Liver (tissue), 9 donors: Measurements from ENCODE around the gene CHRD. TPM values are rescaled to one million over a fixed set of nuclear protein-coding genes. Genes with fewer than 3 reads are reported as not detected.

Experiments
- DNase-seq: peaks from one replicate; pipeline ENCODE4 v3.0.0-alpha.2; 2017; ENCODE audit warnings: low spot score
- H3K27ac ChIP-seq, 2 donors: one replicate each; pipeline ENCODE4 v1.7.0; 2013; ENCODE audit warnings: inconsistent platforms in 2 of 2, low read length in 2 of 2, control low read depth in 1 of 2, low read depth in 1 of 2, mild to moderate bottlenecking in 1 of 2
- H3K27me3 ChIP-seq, 4 donors: one replicate each; pipeline versions ENCODE4 v1.6.1 to v1.7.0; 2013; ENCODE audit warnings: low read length in 3 of 4, inconsistent platforms in 1 of 4, mild to moderate bottlenecking in 1 of 4, moderate library complexity in 1 of 4; ENCODE audit not compliant: control insufficient read depth in 4 of 4, insufficient read depth in 4 of 4
- H3K36me3 ChIP-seq, 4 donors: one replicate each; pipeline versions ENCODE4 v1.6.1 to v1.7.0; 2013; ENCODE audit warnings: low read length in 3 of 4, mild to moderate bottlenecking in 3 of 4, low read depth in 1 of 4, moderate library complexity in 1 of 4; ENCODE audit not compliant: control insufficient read depth in 4 of 4, insufficient read depth in 3 of 4
- H3K4me1 ChIP-seq, 4 donors: one replicate each; pipeline versions ENCODE4 v1.6.1 to v1.7.0; 2013; ENCODE audit warnings: low read length in 3 of 4, mild to moderate bottlenecking in 3 of 4, moderate library complexity in 1 of 4; ENCODE audit not compliant: control insufficient read depth in 4 of 4, insufficient read depth in 4 of 4
- H3K4me3 ChIP-seq, 3 donors: one replicate each; pipeline versions ENCODE4 v1.6.1 to v1.7.0; 2013; ENCODE audit warnings: low read length in 3 of 3, control low read depth in 1 of 3, low read depth in 1 of 3, mild to moderate bottlenecking in 1 of 3
- H3K9ac ChIP-seq, 2 donors: one replicate each; pipeline ENCODE4 v1.7.0; 2013; ENCODE audit warnings: low read length in 2 of 2, mild to moderate bottlenecking in 2 of 2, moderate library complexity in 2 of 2, control low read depth in 1 of 2, low read depth in 1 of 2
- H3K9me3 ChIP-seq, 4 donors: one replicate each; pipeline versions ENCODE4 v1.6.1 to v1.7.0; 2013; ENCODE audit warnings: low read length in 3 of 4; ENCODE audit not compliant: control insufficient read depth in 4 of 4
- EGR1 ChIP-seq, 2 donors: IDR thresholded peaks; 2 replicates each; pipeline ENCODE4 v1.6.1; 2016 to 2018; ENCODE audit warnings: antibody characterized with exemption in 2 of 2, low read depth in 2 of 2
- FOXA1 ChIP-seq: IDR thresholded peaks from 2 replicates; pipeline ENCODE4 v1.6.1; 2016; ENCODE audit warnings: antibody characterized with exemption
- FOXA2 ChIP-seq: IDR thresholded peaks from 2 replicates; pipeline ENCODE4 v1.6.1; 2016; ENCODE audit warnings: antibody characterized with exemption
- GABPA ChIP-seq, 2 donors: IDR thresholded peaks in 1 of 2; conservative IDR thresholded peaks in 1 of 2; 2 replicates each; pipeline ENCODE4 v1.6.1; 2016; ENCODE audit warnings: antibody characterized with exemption in 2 of 2, mild to moderate bottlenecking in 1 of 2, moderate library complexity in 1 of 2
- HNF4A ChIP-seq, 2 donors: conservative IDR thresholded peaks; 2 replicates each; pipeline ENCODE4 v1.6.1; 2016; ENCODE audit warnings: antibody characterized with exemption in 2 of 2, mild to moderate bottlenecking in 2 of 2
- HNF4G ChIP-seq: IDR thresholded peaks from 2 replicates; pipeline ENCODE4 v1.6.1; 2016; ENCODE audit warnings: antibody characterized with exemption
- JUND ChIP-seq, 2 donors: IDR thresholded peaks; 2 replicates each; pipeline ENCODE4 v1.6.1; 2016; ENCODE audit warnings: antibody characterized with exemption in 2 of 2
- NR2F2 ChIP-seq: IDR thresholded peaks from 2 replicates; pipeline ENCODE4 v1.6.1; 2016; ENCODE audit warnings: antibody characterized with exemption
- RAD21 ChIP-seq, 2 donors: IDR thresholded peaks; 2 replicates each; pipeline ENCODE4 v1.6.1; 2016; ENCODE audit warnings: antibody characterized with exemption in 2 of 2, mild to moderate bottlenecking in 2 of 2
- RXRA ChIP-seq, 2 donors: IDR thresholded peaks; 2 replicates each; pipeline ENCODE4 v1.6.1; 2017 to 2018; ENCODE audit warnings: antibody characterized with exemption in 2 of 2, mild to moderate bottlenecking in 1 of 2
- SP1 ChIP-seq: IDR thresholded peaks from 2 replicates; pipeline ENCODE4 v1.6.1; 2018; ENCODE audit warnings: antibody characterized with exemption, mild to moderate bottlenecking
- TAF1 ChIP-seq: conservative IDR thresholded peaks from 2 replicates; pipeline ENCODE4 v1.6.1; 2016; ENCODE audit warnings: antibody characterized with exemption, mild to moderate bottlenecking
- YY1 ChIP-seq: IDR thresholded peaks from 2 replicates; pipeline ENCODE4 v1.6.1; 2016; ENCODE audit warnings: antibody characterized with exemption, mild to moderate bottlenecking
- WGBS: extraction: QIAGEN DNeasy Blood & Tissue Kit; methylation state at CpG from one replicate; pipeline ENCODE4 v1.1.7; 2013; 5-methylcytosine and 5-hydroxymethylcytosine counted together
- polyA plus RNA-seq, 2 donors: library from polyadenylated mRNA; stranded (reverse) in 1 of 2; unstranded in 1 of 2; fragments of 200-250 nt in 1 of 2; fragments of >200 nt in 1 of 2; fragmentation: Nextera tagmentation in 1 of 2; extraction: Ambion mirVana in 1 of 2; gene quantifications; one replicate each; pipeline versions ENCODE4 v1.2.1 to v1.2.3, GENCODE V29; 2013 to 2015
- total RNA-seq, 2 donors: library from RNA; depleted of rRNA; stranded (reverse); fragments of >200 nt; gene quantifications; one replicate each; pipeline ENCODE4 v1.2.3, GENCODE V29; 2014
- TF ChIP-seq, protein P1 (sequence below): fragments of 150-350 bp; IDR thresholded peaks from 2 replicates; pipeline ENCODE4 v1.5.1; 2017; ENCODE audit warnings: improper control_type of control experiment, low read depth, low read length; ENCODE audit not compliant: missing input control
- TF ChIP-seq, protein P2 (sequence below): IDR thresholded peaks from 2 replicates; pipeline ENCODE4 v1.6.1; 2016; ENCODE audit warnings: antibody characterized with exemption, mild to moderate bottlenecking
- TF ChIP-seq, protein P3 (sequence below): IDR thresholded peaks from 2 replicates; pipeline ENCODE4 v1.6.1; 2016; ENCODE audit warnings: antibody characterized with exemption
- TF ChIP-seq, protein P4 (sequence below): IDR thresholded peaks from 2 replicates; pipeline ENCODE4 v1.6.1; 2016; ENCODE audit warnings: antibody characterized with exemption
- donor health status: healthy.
- donor health status: healthy.
- donor health status: healthy.
- donor health status: healthy.
- donor health status: healthy.

CHRD gene
- total and polyA plus RNA-seq, 4 donors = 9.2 to 66.4 (median 34.9) TPM

DNA sequence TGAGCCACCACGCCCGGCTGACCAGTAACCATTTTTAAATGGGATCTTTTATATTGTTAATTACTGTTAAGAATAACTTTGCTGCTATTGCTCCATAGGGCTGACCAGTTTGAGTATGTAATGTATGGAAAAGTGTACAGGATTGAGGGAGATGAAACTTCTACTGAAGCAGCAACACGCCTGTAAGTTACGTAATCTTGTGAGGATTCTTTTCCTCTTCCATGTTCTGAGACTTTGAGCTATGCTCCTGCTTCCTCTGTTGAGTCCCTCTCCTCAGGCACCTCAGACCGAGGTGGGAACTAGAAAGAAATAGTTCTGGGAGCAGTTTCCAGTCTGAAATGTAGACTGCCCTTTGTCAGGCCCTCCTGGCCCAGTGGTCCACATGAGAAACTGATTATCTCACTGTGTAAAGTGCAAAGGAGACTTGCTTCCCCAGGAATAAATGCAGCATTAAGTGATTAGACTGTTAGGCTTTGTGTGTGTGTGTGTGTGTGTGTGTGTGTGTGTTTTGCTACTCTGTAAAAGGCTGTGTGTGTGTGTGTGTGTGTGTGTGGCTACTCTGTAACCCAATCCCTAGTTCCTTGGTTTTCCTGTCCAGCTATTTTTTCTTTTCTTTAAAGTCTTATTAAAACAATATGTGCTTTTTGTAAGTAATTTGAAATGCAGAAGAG, 13.1 kb upstream of the CHRD start:
- no peak for DNase-seq
- Histone ChIP-seq H3K36me3 (peaks cover 2 to 17% (median 4%) of the 10 kb centered on the region in 4 donors), H3K4me3 (no peak overlapping the region), H3K9me3 (no peaks in the 10 kb centered on the region), H3K27ac (no peak overlapping the region), H3K4me1 (peaks cover 2 to 36% (median 21%) of the 10 kb centered on the region in 4 donors), H3K9ac (no peak overlapping the region), H3K27me3 (no peaks in the 10 kb centered on the region)
- TF ChIP-seq NR2F2 (no peak), RAD21 (IDR thresholded peaks at IDR 0.05) (no peak), FOXA2 (peak; percentile 9), GABPA (IDR thresholded peaks at IDR 0.05 in 1 of 2, conservative IDR thresholded peaks at IDR 0.05 in 1 of 2) (peak in 1 of 2 donors; percentile 21)
- TF ChIP-seq, protein P1, sequence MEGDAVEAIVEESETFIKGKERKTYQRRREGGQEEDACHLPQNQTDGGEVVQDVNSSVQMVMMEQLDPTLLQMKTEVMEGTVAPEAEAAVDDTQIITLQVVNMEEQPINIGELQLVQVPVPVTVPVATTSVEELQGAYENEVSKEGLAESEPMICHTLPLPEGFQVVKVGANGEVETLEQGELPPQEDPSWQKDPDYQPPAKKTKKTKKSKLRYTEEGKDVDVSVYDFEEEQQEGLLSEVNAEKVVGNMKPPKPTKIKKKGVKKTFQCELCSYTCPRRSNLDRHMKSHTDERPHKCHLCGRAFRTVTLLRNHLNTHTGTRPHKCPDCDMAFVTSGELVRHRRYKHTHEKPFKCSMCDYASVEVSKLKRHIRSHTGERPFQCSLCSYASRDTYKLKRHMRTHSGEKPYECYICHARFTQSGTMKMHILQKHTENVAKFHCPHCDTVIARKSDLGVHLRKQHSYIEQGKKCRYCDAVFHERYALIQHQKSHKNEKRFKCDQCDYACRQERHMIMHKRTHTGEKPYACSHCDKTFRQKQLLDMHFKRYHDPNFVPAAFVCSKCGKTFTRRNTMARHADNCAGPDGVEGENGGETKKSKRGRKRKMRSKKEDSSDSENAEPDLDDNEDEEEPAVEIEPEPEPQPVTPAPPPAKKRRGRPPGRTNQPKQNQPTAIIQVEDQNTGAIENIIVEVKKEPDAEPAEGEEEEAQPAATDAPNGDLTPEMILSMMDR = no peak
- WGBS = 89% methylated on average over 5 of the region's 5 CpGs

DNA sequence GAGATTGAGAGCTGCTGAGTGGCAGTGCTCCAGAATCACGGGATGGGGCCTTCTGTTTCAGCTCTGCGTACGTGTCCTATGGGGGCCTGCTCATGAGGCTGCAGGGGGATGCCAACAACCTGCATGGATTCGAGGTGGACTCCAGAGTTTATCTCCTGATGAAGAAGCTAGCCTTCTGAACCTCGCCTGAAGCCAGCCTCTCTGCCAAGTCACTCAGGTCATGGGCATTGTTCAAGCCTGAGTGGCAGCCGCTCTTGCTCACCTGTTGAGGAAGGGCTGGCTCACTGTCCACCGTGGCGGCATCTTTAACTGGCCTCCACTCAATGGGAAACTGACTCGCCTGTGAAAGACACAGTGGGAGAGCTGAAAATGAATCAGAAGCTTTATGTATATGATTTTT, 11.7 kb upstream of the CHRD start:
- Histone ChIP-seq H3K9ac (no peak overlapping the region), H3K4me3 (no peak overlapping the region), H3K9me3 (no peaks in the 10 kb centered on the region), H3K4me1 (peaks cover 2 to 30% (median 23%) of the 10 kb centered on the region in 4 donors), H3K27me3 (no peaks in the 10 kb centered on the region), H3K36me3 (peaks cover 3 to 23% (median 12%) of the 10 kb centered on the region in 4 donors), H3K27ac (peak overlapping the region in 1 of 2 donors; percentile 19)
- DNase-seq = no peak
- TF ChIP-seq, protein P2, sequence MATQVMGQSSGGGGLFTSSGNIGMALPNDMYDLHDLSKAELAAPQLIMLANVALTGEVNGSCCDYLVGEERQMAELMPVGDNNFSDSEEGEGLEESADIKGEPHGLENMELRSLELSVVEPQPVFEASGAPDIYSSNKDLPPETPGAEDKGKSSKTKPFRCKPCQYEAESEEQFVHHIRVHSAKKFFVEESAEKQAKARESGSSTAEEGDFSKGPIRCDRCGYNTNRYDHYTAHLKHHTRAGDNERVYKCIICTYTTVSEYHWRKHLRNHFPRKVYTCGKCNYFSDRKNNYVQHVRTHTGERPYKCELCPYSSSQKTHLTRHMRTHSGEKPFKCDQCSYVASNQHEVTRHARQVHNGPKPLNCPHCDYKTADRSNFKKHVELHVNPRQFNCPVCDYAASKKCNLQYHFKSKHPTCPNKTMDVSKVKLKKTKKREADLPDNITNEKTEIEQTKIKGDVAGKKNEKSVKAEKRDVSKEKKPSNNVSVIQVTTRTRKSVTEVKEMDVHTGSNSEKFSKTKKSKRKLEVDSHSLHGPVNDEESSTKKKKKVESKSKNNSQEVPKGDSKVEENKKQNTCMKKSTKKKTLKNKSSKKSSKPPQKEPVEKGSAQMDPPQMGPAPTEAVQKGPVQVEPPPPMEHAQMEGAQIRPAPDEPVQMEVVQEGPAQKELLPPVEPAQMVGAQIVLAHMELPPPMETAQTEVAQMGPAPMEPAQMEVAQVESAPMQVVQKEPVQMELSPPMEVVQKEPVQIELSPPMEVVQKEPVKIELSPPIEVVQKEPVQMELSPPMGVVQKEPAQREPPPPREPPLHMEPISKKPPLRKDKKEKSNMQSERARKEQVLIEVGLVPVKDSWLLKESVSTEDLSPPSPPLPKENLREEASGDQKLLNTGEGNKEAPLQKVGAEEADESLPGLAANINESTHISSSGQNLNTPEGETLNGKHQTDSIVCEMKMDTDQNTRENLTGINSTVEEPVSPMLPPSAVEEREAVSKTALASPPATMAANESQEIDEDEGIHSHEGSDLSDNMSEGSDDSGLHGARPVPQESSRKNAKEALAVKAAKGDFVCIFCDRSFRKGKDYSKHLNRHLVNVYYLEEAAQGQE = no peak
- TF ChIP-seq HNF4A (conservative IDR thresholded peaks at IDR 0.05) (no peak), FOXA1 (no peak), TAF1 (no peak), RXRA (IDR thresholded peaks at IDR 0.05) (no peak), NR2F2 (no peak), HNF4G (no peak), GABPA (IDR thresholded peaks at IDR 0.05 in 1 of 2, conservative IDR thresholded peaks at IDR 0.05 in 1 of 2) (no peak), RAD21 (IDR thresholded peaks at IDR 0.05) (no peak), JUND (IDR thresholded peaks at IDR 0.05) (no peak), FOXA2 (no peak), EGR1 (IDR thresholded peaks at IDR 0.05; ENCODE audit: low read depth in 2 of 2) (no peak), YY1 (no peak), SP1 (no peak)
- TF ChIP-seq, protein P3, sequence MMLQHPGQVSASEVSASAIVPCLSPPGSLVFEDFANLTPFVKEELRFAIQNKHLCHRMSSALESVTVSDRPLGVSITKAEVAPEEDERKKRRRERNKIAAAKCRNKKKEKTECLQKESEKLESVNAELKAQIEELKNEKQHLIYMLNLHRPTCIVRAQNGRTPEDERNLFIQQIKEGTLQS = no peak
- TF ChIP-seq, protein P1 = no peak
- TF ChIP-seq, protein P4, sequence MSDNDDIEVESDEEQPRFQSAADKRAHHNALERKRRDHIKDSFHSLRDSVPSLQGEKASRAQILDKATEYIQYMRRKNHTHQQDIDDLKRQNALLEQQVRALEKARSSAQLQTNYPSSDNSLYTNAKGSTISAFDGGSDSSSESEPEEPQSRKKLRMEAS = no peak
- WGBS = 88% methylated on average over 9 of the region's 9 CpGs
